GM21723 (cell line): ENCODE measurements around the gene PRSS22.

ENCODE experiments used
- ATAC-seq: cut with Tn5 transposase; IDR thresholded peaks from one replicate; pipeline ENCODE4 v1.9.1; 2021; ENCODE audit warnings: mild to moderate bottlenecking, moderate library complexity; ENCODE audit not compliant: unreplicated experiment

PRSS22 gene

GRCh38 chr16:2829501-2830354, 28.2 kb downstream of the PRSS22 start, which contains the start of gene ZG16B:
ZG16B (plus strand) TSS chr16:2830303; CDS start chr16:2830442, 139 bp downstream.
- no peak for ATAC-seq

DNA sequence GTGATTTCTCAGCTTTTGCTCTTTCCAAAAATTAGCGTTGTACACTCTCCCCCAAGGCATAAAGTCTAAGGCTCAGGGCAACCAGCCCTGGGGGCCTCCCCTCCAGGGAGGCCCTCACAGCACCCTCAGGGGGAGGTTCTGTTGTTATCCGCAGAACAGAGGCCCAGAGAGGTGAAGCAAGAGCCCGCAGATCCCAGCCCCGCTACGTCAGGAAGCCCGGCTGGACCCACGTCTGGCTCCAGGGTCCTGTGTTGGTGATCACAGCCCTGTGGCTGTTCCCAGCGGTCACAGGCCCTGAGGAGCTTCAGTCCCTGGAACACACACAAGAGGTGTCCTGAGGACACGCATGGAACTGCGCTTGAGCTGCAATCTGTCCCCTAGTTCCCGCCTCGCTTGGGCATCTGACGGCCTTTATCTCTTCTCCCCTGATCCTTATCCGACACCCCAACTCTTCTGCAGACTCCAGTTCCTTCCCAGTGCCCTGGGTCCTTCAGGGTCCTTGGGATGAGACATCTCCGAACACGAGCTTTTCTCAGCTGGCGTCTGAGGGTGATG, 29.0 kb downstream of the PRSS22 start:
- no peak for ATAC-seq

- no peak for ATAC-seq
These were observed 29.5 kb downstream of the PRSS22 start for GRCh38 chr16:2828521-2828840.

- ATAC-seq: no peak
These were observed 30.0 kb downstream of the PRSS22 start for GRCh38 chr16:2827831-2828520.

- no peak for ATAC-seq
These were observed 30.6 kb downstream of the PRSS22 start for GRCh38 chr16:2827374-2827791.

DNA sequence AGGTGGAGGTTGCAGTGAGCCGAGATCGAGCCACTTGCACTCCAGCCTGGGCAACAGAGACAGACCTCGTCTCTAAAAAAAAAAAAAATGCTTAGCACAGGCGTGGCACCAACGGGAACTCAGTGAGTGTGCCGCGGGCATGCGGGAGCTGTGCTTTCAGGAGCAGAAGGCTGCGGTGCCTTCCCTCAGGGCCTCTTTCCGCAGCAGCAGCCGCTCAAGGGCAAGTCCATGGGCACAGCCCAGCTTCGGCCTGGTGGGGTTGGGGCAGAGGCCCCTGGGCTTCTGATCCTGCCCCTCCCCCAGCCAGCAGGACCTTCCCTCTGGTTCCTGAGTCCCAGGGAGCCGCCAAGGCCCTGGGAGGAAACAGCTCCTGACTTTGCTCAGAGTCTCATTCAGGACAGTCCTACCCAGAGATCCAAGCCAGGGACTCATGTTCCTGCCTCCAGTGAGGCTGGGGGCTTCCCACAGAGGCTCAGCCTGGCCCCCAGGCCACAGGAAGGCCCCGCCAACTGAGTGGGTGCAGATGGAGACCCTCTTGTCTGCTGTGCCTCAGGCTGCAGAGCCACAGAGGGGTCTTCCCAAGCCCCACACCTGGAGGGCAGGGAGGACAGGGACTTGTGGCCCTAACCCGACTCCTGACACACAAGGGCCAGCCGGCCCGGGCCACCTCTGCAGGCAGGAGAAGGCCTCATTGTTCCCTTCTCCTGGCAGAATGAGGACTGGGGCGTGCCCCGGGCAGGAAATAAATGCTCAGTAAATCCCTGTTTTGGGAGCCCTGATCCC, 31.2 kb downstream of the PRSS22 start:
- no peak for ATAC-seq

GRCh38 chr16:2825906-2826305, 32.1 kb downstream of the PRSS22 start:
- no peak for ATAC-seq

- ATAC-seq: no peak
These were observed 32.8 kb downstream of the PRSS22 start for GRCh38 chr16:2825049-2825742.

DNA sequence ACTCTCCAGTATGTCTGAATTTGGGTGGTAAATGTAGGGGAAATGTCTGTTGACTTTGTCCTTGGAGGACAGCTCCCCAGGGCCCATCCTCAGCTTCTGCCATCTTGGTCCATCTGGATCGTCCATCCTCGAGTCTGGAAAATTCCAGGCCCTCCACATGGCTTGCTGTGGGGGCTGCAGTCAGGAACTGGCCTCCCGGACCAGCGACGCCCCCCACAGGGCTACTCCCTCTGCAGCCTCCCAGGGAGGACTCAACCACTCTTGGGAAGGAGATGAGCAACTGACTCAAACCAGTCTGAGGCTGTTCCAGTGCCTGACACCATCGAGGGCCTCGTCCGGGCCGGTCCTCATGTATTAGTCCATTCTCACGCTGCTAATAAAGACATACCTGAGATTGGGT, 33.3 kb downstream of the PRSS22 start:
- no peak for ATAC-seq

DNA sequence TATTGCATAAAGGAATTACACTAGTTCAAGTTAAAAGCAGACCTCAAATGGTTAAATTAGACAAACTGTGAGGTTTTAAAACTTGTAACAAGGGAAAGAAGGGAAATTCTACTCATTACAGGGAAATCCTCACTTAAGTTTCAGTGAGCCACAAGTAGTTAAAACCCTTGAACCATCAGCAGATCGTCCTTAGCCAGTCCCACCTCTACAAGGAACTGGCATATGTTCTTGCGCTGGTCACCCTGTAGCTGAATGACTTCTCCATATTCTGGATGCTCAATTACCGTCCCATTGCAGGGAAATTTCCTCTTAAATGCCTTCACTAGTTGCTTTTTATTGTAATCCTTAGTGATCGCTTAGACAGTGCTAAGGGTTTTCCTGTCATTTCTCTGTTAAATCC, 35.5 kb downstream of the PRSS22 start:
- no peak for ATAC-seq

GRCh38 chr16:2822158-2822495, 35.8 kb downstream of the PRSS22 start:
- no peak for ATAC-seq

- no peak for ATAC-seq
These were observed 36.3 kb downstream of the PRSS22 start for GRCh38 chr16:2821487-2822157.

- no peak for ATAC-seq
These were observed 37.0 kb downstream of the PRSS22 start for GRCh38 chr16:2820836-2821486.

- ATAC-seq: no peak
These were observed 37.8 kb downstream of the PRSS22 start for GRCh38 chr16:2819939-2820835.

- ATAC-seq: no peak
These were observed 38.6 kb downstream of the PRSS22 start for GRCh38 chr16:2819179-2819938.

GRCh38 chr16:2818272-2818876, 39.6 kb downstream of the PRSS22 start:
- no peak for ATAC-seq
